IPS DF 6.9 (cell line): Measurements from ENCODE around the gene DNAH7.
"Not testable (repeated sequence)": the region's sequence is repeated elsewhere in the genome, so short reads cannot be mapped to it uniquely, and the experiment has no call there.

Experiments used
- DNase-seq: peaks from one replicate; pipeline ENCODE4 v3.0.0-alpha.2; 2013; ENCODE audit warnings: low read depth, low spot score
- H3K27ac ChIP-seq: one replicate; pipeline ENCODE4 v1.5.1; 2013; ENCODE audit warnings: low read length, control low read depth
- H3K27me3 ChIP-seq: 2 replicates; pipeline ENCODE4 v1.6.1; 2013; ENCODE audit warnings: mild to moderate bottlenecking, low read length; ENCODE audit not compliant: control insufficient read depth, insufficient read depth
- H3K36me3 ChIP-seq: 2 replicates; pipeline ENCODE4 v1.6.1; 2013; ENCODE audit warnings: low read length; ENCODE audit not compliant: control insufficient read depth, insufficient read depth
- H3K4me1 ChIP-seq: 2 replicates; pipeline ENCODE4 v1.6.1; 2013; ENCODE audit warnings: low read length; ENCODE audit not compliant: control insufficient read depth, insufficient read depth
- H3K4me3 ChIP-seq: 2 replicates; pipeline ENCODE4 v1.5.1; 2013; ENCODE audit warnings: mild to moderate bottlenecking, low read length
- H3K9me3 ChIP-seq: 2 replicates; pipeline ENCODE4 v1.6.1; 2013; ENCODE audit warnings: low read length, inconsistent platforms; ENCODE audit not compliant: control insufficient read depth, insufficient read depth
- WGBS: extraction: QIAGEN DNeasy Blood & Tissue Kit; methylation state at CpG from one replicate; pipeline ENCODE4 v1.1.7; 2013; ENCODE audit warnings: mixed read lengths, missing lambda C conversion rate; ENCODE audit not compliant: insufficient read length, insufficient coverage; 5-methylcytosine and 5-hydroxymethylcytosine counted together

The DNAH7 gene

GRCh38 chr2:195917021-195917600 is 151.5 kb downstream of the DNAH7 start:
- H3K36me3 ChIP-seq, DNase-seq, H3K4me1 ChIP-seq, H3K9me3 ChIP-seq, H3K27me3 ChIP-seq, H3K4me3 ChIP-seq, H3K27ac ChIP-seq: not testable (repeated sequence)
- WGBS = no CpG with 5 or more reads among the region's 4 CpGs

DNA sequence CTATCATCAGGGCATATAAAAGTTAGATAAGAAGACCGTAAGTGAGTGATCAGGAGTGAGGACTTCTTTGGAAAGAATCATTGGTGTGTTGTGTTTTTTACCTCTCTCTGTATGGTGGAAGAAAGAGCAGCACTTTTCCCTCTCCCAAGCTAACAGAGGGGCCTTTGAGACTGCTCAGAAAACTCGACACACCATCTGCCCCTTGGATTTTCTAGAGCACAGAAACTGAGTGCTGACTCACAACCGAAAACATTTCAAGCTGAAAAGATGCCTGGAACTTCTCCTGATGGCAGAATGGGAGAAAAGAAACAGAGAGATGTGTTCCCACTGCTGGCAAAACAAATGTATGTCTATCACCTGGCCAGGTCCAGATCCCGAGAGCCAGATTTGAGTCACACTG is 156.6 kb downstream of the DNAH7 start:
- no peak for DNase-seq
- Histone ChIP-seq H3K27me3 (no peaks in the 10 kb centered on the region), H3K9me3 (no peaks in the 10 kb centered on the region), H3K4me3 (no peak overlapping the region), H3K4me1 (no peaks in the 10 kb centered on the region), H3K36me3 (no peaks in the 10 kb centered on the region), H3K27ac (no peak overlapping the region)
- no CpG with 5 or more reads among the region's 4 CpGs for WGBS

GRCh38 chr2:195910570-195910969 is 158.1 kb downstream of the DNAH7 start:
- WGBS = no CpG with 5 or more reads among the region's 4 CpGs
- no peak overlapping the region for H3K4me3 ChIP-seq
- H3K9me3 ChIP-seq = no peaks in the 10 kb centered on the region
- no peak for DNase-seq
- no peaks in the 10 kb centered on the region for H3K27me3 ChIP-seq
- no peak overlapping the region for H3K27ac ChIP-seq
- no peaks in the 10 kb centered on the region for H3K4me1 ChIP-seq
- H3K36me3 ChIP-seq = no peaks in the 10 kb centered on the region

DNA sequence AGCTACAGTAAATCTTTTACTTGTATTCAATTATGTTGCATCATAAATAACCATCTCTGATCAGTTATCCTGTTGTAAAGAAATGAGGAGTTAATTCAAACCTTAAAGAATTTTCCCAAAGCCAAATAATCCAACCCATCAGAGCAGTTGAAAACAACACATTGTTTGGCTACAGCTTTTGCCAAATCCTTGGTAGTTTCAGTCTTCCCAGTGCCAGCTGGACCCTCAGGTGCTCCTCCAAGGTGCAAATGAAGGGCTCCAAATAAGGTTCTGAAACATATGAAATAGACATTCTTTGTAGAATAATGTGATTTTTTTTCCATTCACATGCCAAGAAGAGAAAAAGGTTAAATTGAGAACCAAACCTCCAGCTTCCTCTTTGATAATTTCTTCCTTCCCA is 158.7 kb downstream of the DNAH7 start:
- no peak for DNase-seq
- Histone ChIP-seq H3K4me3 (no peak overlapping the region), H3K27me3 (no peaks in the 10 kb centered on the region), H3K36me3 (no peaks in the 10 kb centered on the region), H3K9me3 (no peaks in the 10 kb centered on the region), H3K4me1 (no peaks in the 10 kb centered on the region), H3K27ac (no peak overlapping the region)

- Histone ChIP-seq H3K9me3 (no peaks in the 10 kb centered on the region), H3K27ac (no peak overlapping the region), H3K4me1 (no peaks in the 10 kb centered on the region), H3K27me3 (no peaks in the 10 kb centered on the region), H3K36me3 (no peaks in the 10 kb centered on the region), H3K4me3 (no peak overlapping the region)
- DNase-seq = no peak
- no CpG with 5 or more reads among the region's 5 CpGs for WGBS
These were observed 161.2 kb downstream of the DNAH7 start for GRCh38 chr2:195907474-195907873.

DNA sequence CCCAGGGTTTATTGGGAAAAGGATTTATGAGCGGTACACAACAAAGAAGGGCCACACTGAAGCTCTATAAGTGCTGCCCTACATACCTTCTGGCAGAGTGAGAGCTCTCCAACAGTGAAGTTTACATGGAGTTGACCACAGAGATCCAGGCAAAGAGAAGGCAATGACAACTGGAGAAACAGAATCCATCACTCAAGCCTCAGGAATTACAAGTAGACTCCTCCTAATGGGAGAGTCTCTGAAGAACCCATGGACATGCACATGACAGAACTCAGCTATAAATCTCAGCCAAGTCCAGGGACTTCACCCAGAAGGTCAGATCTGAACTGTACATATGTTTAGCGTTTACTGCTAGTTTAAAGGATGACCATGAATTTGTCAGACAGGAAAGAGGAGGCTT is 164.7 kb downstream of the DNAH7 start:
- DNase-seq = no peak
- Histone ChIP-seq H3K27ac (no peak overlapping the region), H3K4me1 (no peaks in the 10 kb centered on the region), H3K9me3 (no peaks in the 10 kb centered on the region), H3K4me3 (no peak overlapping the region), H3K27me3 (no peaks in the 10 kb centered on the region), H3K36me3 (no peaks in the 10 kb centered on the region)
- no CpG with 5 or more reads among the region's 2 CpGs for WGBS

- DNase-seq = no peak
- WGBS = 100% methylated on average over 1 of the region's 1 CpG
- no peak overlapping the region for H3K4me3 ChIP-seq
- H3K27ac ChIP-seq = no peak overlapping the region
- no peaks in the 10 kb centered on the region for H3K27me3 ChIP-seq
- no peaks in the 10 kb centered on the region for H3K9me3 ChIP-seq
- no peaks in the 10 kb centered on the region for H3K4me1 ChIP-seq
- H3K36me3 ChIP-seq = no peaks in the 10 kb centered on the region
These were observed 165.8 kb downstream of the DNAH7 start for GRCh38 chr2:195902857-195903256.

DNA sequence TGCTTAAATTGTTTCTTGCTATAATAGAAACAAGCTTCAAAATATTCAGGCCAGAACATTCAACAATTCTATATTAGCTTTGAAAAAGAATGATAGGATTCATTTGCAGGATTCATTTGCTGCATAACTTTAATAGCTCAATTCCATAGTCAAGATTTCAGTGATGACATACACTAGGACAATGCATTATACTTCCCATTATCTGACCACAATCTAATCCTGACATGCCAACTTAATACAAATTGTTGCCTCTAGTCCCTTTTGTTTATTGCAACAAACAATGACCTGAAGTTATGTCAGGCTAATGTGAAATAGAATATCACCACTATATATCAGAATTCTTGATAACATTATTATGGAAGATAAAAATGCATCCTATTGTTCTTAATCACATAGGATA is 169.4 kb downstream of the DNAH7 start:
- H3K36me3 ChIP-seq = no peaks in the 10 kb centered on the region
- no peak overlapping the region for H3K4me3 ChIP-seq
- H3K9me3 ChIP-seq = no peaks in the 10 kb centered on the region
- no peak overlapping the region for H3K27ac ChIP-seq
- H3K4me1 ChIP-seq = no peaks in the 10 kb centered on the region
- DNase-seq = no peak
- no peaks in the 10 kb centered on the region for H3K27me3 ChIP-seq

GRCh38 chr2:195898505-195899191 is 170.0 kb downstream of the DNAH7 start:
- no peak for DNase-seq
- no CpG with 5 or more reads among the region's 9 CpGs for WGBS
- no peaks in the 10 kb centered on the region for H3K27me3 ChIP-seq
- H3K4me1 ChIP-seq = no peaks in the 10 kb centered on the region
- H3K9me3 ChIP-seq = no peaks in the 10 kb centered on the region
- no peaks in the 10 kb centered on the region for H3K36me3 ChIP-seq
- no peak overlapping the region for H3K27ac ChIP-seq
- no peak overlapping the region for H3K4me3 ChIP-seq

DNA sequence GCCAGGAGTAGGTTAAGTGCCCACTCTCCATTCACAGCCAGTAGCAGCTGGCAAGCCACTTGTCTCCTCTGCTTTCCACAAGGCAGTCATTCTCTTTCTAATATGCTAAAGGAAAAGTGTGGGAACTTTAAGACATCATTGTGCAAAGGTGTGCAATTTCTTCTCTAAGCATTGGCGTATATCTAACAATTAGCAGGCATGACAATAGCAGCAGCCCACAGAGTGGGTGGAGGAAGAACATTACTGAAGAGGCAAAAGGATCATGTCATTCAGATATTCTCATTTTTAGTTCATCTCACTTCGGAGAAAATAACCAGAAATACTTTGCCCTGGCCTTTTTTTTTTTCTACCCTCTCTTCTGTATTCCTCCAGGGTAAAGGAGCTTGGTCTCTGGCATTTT is 177.6 kb downstream of the DNAH7 start:
- no peaks in the 10 kb centered on the region for H3K9me3 ChIP-seq
- no peaks in the 10 kb centered on the region for H3K4me1 ChIP-seq
- H3K36me3 ChIP-seq = no peaks in the 10 kb centered on the region
- no peak for DNase-seq
- H3K27ac ChIP-seq = no peak overlapping the region
- no peaks in the 10 kb centered on the region for H3K27me3 ChIP-seq
- no peak overlapping the region for H3K4me3 ChIP-seq
- no CpG with 5 or more reads among the region's 2 CpGs for WGBS

GRCh38 chr2:195879153-195879552 is 189.5 kb downstream of the DNAH7 start:
- Histone ChIP-seq H3K4me1 (no peaks in the 10 kb centered on the region), H3K27ac (no peak overlapping the region), H3K9me3 (no peaks in the 10 kb centered on the region), H3K27me3 (no peaks in the 10 kb centered on the region), H3K4me3 (no peak overlapping the region), H3K36me3 (no peaks in the 10 kb centered on the region)
- no peak for DNase-seq
- WGBS = no CpG with 5 or more reads among the region's 4 CpGs
